Stimulated activated CD4-positive, alpha-beta T cell treated with anti-CD3 and anti-CD28 coated beads, Interleukin-1b, Interleukin-23, amount 100 ng/mL, for 24 hours (primary cell): ENCODE data around the gene COMP.
"Not testable (repeated sequence)": the region's sequence is repeated elsewhere in the genome, so short reads cannot be mapped to it uniquely, and the experiment has no call there.

ENCODE experiments used
- DNase-seq, 4 experiments: peaks; one replicate each; pipeline ENCODE4 v3.0.0-alpha.2; 2020; ENCODE audit warnings: low read depth in 4 of 4, low spot score in 1 of 4

Gene COMP

GRCh38 chr19:18790566-18791314 is at the start of gene COMP:
Gene COMP (minus strand): TSS chr19:18791305. CDS start chr19:18791269, 36 bp downstream.
- DNase-seq: no peak

DNA sequence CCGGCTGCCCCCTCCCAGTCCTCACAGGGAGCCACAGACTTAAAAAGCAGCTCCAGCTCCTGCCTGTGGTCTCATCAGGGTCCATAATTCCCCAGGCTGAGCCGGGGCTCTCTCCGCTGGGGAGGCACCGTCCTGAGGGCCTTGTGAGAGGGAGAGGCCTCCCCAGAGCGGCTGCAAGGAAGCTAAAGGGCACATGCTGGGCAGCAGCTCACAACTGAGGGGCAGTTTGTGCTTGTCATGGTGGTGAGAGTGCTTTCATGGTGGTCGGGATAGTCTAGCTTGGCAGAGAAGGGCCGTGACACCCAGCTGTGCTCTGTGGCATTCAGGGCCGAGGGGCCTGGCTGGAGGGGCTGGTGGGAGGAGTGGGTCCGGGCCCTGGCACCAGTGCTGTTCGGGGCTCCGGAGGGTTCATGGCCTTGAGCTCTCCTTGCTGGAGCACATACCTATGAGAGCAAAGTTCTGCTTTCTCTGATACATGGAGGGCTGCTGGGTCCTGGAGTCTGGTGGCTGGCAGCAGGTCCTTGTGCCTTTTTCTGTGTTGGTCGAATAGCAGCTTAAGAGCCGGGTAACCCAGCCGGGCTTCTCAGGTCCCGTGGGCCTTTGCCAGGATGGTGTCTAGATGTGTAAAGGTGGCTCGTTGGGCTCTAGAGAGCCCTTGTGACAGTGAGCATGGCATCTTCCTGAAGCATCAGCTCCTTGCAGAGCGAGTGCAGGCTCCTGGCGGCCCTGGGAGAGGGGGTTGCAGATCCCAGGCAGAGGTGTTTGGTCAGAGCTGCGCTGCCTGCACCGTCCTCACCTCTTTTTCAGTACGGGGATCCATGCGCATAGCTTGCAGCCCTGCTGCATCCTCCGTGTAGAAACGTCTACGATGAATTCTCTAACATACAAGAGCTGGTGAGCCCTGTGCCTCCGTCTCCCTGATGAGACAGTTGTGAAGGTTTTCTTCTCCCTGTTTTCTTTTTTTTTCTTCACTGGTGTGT is 49.5 kb upstream of the COMP start:
- no peak for DNase-seq

DNA sequence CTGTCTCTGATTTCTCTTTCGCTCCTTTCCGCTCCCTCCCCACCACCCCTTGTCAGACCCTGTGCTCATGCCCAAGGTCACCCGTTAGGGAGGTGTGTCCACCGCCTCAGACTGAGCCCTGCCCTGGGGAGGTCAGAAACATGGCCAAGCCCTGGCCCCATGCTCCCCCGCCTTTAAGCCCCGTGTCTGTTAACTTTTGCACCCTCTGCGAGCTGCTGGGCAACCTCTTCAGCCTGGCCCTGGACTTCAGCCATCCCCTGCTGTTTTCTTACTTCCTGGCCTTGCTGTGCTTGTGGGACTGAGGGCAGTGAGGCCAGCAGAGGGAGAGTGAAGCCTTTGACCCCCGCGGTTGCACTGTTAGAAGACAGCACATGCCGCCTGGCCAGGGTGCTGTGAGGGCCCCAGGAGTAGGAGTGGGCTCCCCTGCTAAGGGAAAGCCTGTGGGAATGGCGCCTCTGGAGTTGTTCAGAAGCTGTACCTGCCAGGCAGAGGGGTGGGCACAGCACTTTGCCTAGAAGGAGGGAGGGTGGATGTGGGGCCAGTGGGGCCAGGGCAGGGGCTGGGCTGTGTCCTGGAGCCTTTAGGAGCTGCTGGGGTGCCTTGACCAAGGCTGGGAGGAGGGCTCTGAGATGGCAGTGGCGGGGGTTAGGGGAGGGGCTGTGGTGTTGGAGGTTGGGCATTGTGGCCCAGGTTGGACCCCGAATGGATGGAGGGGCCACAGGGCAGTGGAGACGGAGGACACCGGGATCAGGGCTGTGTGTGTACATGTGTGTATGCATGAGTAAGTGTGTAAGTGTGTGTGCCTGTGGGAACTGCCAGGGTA is 48.6 kb upstream of the COMP start:
- DNase-seq: no peak

DNA sequence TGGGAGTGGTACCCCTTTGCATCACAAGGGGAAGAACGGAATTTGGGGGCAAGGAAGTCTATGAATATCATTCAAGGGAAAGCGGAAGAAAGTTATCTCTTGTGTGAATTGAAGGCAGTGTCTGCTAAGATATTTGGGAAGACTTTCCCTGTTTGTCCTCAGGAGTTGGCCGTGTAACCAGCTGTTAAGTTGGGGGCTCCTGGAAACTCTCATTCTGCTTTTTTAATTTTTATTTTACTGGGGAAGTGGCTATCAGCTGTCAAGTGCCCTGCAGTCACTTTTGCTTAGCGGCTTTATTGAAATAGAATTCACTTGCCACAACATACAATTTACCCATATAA is 43.5 kb upstream of the COMP start:
- no peak for DNase-seq

GRCh38 chr19:18833849-18834643 is 42.9 kb upstream of the COMP start:
- no peak for DNase-seq

DNA sequence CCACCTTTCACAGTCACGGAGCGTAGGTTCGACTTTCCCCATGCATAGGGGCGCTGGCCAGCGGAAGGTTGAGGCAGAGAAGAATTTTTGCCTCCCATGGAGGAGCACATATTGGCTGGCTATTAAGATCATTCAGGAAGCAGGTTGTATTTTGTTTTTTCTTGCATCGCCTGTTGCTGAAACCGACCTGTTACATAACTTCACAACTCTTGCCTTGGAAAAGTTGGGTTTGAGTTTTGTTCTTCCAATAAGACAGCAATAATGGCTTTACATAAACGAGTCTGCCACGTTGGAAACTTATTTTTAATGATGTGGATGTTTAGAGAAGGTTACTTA is 42.0 kb upstream of the COMP start:
- no peak for DNase-seq

DNA sequence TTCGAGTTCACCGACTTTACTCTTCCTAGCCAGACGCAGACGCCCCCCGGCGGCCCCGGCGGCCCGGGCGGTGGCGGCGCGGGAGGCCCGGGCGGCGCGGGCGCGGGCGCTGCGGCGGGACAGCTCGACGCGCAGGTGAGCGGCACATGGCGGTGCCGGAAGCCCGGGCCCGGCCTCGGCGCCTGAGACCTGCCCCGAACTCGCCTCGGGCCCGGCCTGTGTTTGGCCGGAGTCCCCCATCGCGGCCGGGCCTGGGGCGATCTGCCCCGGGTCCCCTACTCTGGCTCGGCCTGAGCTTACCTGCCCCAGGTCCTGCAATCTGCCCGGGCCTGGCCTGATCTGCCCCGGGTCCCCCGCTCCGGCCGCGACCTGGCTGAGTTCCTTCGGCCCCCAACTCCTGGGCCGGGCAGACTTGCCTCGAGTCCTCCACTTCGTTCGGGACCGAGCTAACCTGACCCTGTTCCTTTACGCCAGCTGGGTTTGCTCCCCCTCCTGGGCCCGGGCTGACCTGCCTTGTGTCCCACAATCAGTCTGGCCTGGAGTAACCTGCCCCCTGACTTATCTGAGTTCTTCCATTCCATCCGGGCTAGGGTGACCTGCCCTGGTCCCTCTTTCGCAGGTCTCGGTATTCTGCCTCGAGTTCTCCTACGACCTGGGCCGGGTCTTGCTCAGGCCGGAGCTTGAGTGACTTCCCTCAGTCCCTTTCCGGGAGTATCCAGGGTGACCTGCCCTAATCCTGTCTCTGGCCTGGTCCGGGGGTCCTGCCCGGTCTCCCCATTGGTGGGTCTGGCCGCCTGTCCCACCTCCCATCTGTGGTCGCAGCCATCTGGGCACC is 41.4 kb upstream of the COMP start:
- peak in 1 of 4 experiments; percentile 11 for DNase-seq

GRCh38 chr19:18831524-18832305 is 40.6 kb upstream of the COMP start, which contains the start of gene UPF1:
Gene UPF1 (plus strand): TSS chr19:18831959. CDS start chr19:18832210, 251 bp downstream.
- peak; percentile 86 to 95 (median 95) for DNase-seq

- no peak for DNase-seq
Observed at GRCh38 chr19:18830488-18830887, 39.4 kb upstream of the COMP start.

DNA sequence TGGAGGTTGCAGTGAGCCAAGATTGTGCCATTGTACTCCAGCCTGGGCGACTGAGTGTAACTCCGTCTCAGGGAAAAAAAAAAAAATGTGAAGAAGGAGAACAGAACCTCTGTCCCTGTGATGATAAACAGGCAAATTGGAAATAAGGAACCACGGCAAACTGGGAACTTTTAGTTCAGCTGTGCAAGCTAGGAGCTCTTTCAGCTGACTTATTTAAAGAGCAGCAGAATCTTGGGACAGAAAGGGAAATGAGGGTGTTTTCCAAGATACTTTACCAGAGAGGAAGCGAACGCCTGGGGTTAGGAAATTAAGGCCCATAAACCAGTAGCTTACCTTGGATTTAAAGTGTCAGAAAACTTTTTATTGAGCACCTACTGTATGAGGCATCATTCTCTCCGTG is 37.7 kb upstream of the COMP start:
- no peak for DNase-seq

GRCh38 chr19:18817574-18817973 is 26.5 kb upstream of the COMP start:
- no peak for DNase-seq

- DNase-seq: not testable (repeated sequence)
Observed at GRCh38 chr19:18816645-18817044, 25.5 kb upstream of the COMP start.

- no peak for DNase-seq
Observed at GRCh38 chr19:18815673-18816072, 24.6 kb upstream of the COMP start.

GRCh38 chr19:18814063-18814462 is 23.0 kb upstream of the COMP start:
- DNase-seq: no peak

DNA sequence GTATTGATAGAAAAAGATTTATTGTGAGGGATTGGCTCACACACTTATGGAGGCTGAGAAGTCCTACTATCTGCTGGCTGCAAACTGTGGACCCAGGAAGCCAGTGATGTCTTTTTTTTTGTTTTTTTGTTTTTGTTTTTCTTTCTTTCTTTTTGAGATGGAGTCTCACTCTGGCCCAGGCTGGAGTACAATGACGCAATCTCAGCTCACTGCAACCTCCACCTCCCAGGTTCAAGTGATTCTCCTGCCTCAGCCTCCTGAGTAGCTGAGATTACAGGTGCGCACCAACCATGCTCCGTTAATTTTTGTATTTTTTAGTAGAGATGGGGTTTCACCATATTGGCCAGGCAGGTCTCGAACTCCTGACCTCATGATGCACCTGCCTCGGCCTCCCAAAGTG is 20.5 kb upstream of the COMP start:
- not testable (repeated sequence) for DNase-seq

DNA sequence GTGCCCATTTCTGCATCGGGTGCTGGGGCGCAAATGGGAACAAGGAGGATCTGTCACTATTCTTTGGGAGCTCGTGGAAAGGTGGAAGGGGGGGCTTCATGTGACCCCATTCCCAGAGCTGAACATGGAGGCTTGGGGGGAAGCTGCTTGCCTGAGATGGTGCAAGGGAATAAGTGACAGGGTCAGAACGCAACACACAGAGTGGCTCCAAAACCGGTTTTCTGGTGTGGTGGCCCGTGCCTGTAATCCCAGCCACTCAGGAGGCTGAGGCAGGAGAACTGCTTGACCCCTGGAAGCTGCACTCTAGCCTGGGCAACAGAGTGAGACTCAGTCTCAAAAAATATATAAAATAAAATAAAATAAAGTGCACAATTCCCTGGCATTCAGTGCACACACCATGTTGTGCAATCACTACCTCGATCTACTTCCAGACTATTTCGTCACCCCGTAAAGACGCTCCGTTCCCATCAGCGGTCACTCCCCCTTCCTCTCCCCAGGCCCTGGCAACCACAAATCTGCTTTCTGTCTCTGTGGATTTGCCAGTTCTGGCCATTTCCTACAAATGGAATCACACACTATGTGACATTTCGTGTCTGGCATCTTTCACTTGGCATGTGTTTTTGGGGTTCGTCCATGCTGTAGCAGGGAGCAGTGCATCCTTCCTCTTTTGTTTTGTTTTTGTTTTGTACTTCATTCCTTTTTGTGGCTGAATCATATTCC is 18.2 kb upstream of the COMP start:
- DNase-seq: no peak

- no peak for DNase-seq
Observed at GRCh38 chr19:18807861-18808331, 16.8 kb upstream of the COMP start.

DNA sequence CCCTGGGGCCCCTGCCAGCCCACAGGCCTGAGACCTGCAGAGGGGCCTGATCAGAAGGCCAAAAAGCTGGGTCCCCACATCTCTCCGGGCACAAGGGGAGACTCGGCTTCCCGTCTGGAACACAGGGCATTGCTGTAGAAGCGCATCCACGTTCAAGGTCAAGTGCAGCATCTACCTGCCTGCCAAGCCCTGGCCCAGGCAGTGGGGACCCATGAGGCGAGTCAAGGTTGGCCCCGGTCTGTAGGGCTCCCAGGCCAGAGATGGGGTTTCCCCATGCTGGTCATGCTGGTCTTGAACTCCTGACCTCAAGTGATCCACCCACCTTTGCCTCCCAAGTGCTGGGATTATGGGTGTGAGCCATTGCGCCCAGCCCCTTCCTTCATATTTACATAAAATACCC is 13.5 kb upstream of the COMP start:
- no peak for DNase-seq
